Measurements from ENCODE around the gene ZNF740.

The ZNF740 gene

GRCh38 chr12:53193985-53194716 lies 13.6 kb downstream of the ZNF740 start (continued):
- TF ChIP-seq ZNF18 (tag by site-specific recombination; IDR thresholded peaks at IDR 0.05) (no peak), MZF1 (tag by site-specific recombination; IDR thresholded peaks at IDR 0.05; ENCODE audit: borderline replicate concordance) (no peak), SP7 (tag by site-specific recombination; IDR thresholded peaks at IDR 0.05) (no peak), ZNF639 (tag by site-specific recombination; IDR thresholded peaks at IDR 0.05) (no peak), ZNF555 (tag by site-specific recombination; conservative IDR thresholded peaks at IDR 0.05) (no peak), CTCF (tag by site-specific recombination; IDR thresholded peaks at IDR 0.05) (no peak), ZNF37A (tag by site-specific recombination; IDR thresholded peaks at IDR 0.05) (no peak), ZNF19 (tag by site-specific recombination; IDR thresholded peaks at IDR 0.05; ENCODE audit: low read depth) (no peak), ZNF433 (tag by site-specific recombination; IDR thresholded peaks at IDR 0.05; ENCODE audit: low read depth) (no peak), ZNF670 (tag by site-specific recombination; IDR thresholded peaks at IDR 0.05; ENCODE audit: low read depth) (no peak), ZNF362 (tag by site-specific recombination; IDR thresholded peaks at IDR 0.05) (no peak)

GRCh38 chr12:53194973-53195372 lies 14.5 kb downstream of the ZNF740 start:
- ChIA-PET POLR2A (interaction anchor here (0.9 to 1.4 kb wide), 3 partner anchors 10 to 15 kb away, joined by 3 to 4 read pairs (median 3); partner anchors contain the start of genes CSAD and ZNF740), CTCF (interaction anchor here (0.6 to 3.5 kb wide), 7 partner anchors 18 to 1071 kb away, joined by 3 to 35 read pairs (median 5); no protein-coding TSS in a partner anchor)
- Histone ChIP-seq H3K4me3 (ENCODE audit: low read depth, low read length) (no peak overlapping the region), H3K27ac (ENCODE audit: extremely low read depth, low read depth, low read length) (no peak overlapping the region), H3K4me1 (ENCODE audit: control insufficient read depth, insufficient read depth, low read length) (no peaks in the 10 kb centered on the region), H3K9me3 (ENCODE audit: control insufficient read depth, insufficient read depth, low read depth, low read length) (no peaks in the 10 kb centered on the region), H3K36me3 (ENCODE audit: control insufficient read depth in 2 of 2, insufficient read depth in 1 of 2, low read length in 2 of 2) (peaks cover 0 to 21% of the 10 kb centered on the region in 2 experiments; a peak in 1 of 3 replicates)
- TF ChIP-seq SALL2 (tag by site-specific recombination; IDR thresholded peaks at IDR 0.05; ENCODE audit: borderline replicate concordance) (no peak), ZNF37A (tag by site-specific recombination; IDR thresholded peaks at IDR 0.05) (no peak), ZNF621 (tag by site-specific recombination; IDR thresholded peaks at IDR 0.05) (no peak), ZNF10 (tag by site-specific recombination; IDR thresholded peaks at IDR 0.05) (no peak), ZNF280C (tag by site-specific recombination; IDR thresholded peaks at IDR 0.05) (no peak), ZNF544 (tag by site-specific recombination; IDR thresholded peaks at IDR 0.05) (no peak), ZNF830 (tag by site-specific recombination; IDR thresholded peaks at IDR 0.05; ENCODE audit: low read depth) (no peak)
